NCI-H2196 treated with DMSO at 0.1 percent for 48 hours (cell line): ENCODE results near the gene RNASE11.
"Not testable (repeated sequence)": the region's sequence is repeated elsewhere in the genome, so short reads cannot be mapped to it uniquely, and the experiment has no call there.

ENCODE experiments used
- DNase-seq: peaks from one replicate; lab custom pipeline; 2025; ENCODE audit not compliant: unreplicated experiment; lab: John Stamatoyannopoulos, UW

The RNASE11 gene

GRCh38 chr14:20587489-20588154, at the start of gene RNASE11:
RNASE11 (minus strand) TSS chr14:20588001.
- no peak for DNase-seq

GRCh38 chr14:20632831-20633691, 45.3 kb upstream of the RNASE11 start:
- no peak for DNase-seq

- DNase-seq, result no peak
Measured at GRCh38 chr14:20632448-20632830, 44.6 kb upstream of the RNASE11 start.

- no peak for DNase-seq
Measured at GRCh38 chr14:20631880-20632389, 44.1 kb upstream of the RNASE11 start.

- DNase-seq, result no peak
Measured at GRCh38 chr14:20631023-20631879, 43.5 kb upstream of the RNASE11 start.

- DNase-seq, result no peak
Measured at GRCh38 chr14:20630340-20631022, 42.7 kb upstream of the RNASE11 start.

GRCh38 chr14:20628063-20628854, 40.5 kb upstream of the RNASE11 start:
- DNase-seq, result no peak

GRCh38 chr14:20627346-20628027, 39.7 kb upstream of the RNASE11 start:
- DNase-seq, result no peak

GRCh38 chr14:20626274-20626673, 38.5 kb upstream of the RNASE11 start:
- DNase-seq, result no peak

- no peak for DNase-seq
Measured at GRCh38 chr14:20624495-20625070, 36.8 kb upstream of the RNASE11 start.

- DNase-seq, result no peak
Measured at GRCh38 chr14:20623798-20624197, 36.0 kb upstream of the RNASE11 start.

- DNase-seq, result no peak
Measured at GRCh38 chr14:20622816-20623291, 35.1 kb upstream of the RNASE11 start.

GRCh38 chr14:20620798-20621478, 33.1 kb upstream of the RNASE11 start:
- DNase-seq, result no peak

GRCh38 chr14:20619688-20620087, 31.9 kb upstream of the RNASE11 start:
- DNase-seq, result not testable (repeated sequence)

GRCh38 chr14:20618271-20618749, 30.5 kb upstream of the RNASE11 start:
- no peak for DNase-seq

GRCh38 chr14:20617138-20618003, 29.6 kb upstream of the RNASE11 start:
- DNase-seq, result no peak

- DNase-seq, result no peak
Measured at GRCh38 chr14:20615996-20616395, 28.2 kb upstream of the RNASE11 start.
